HL-60/S4 (cell line): Measurements from ENCODE around the gene CEMIP2.
"Not testable (repeated sequence)": the region's sequence is repeated elsewhere in the genome, so short reads cannot be mapped to it uniquely, and the experiment has no call there.

Experiments
- in situ Hi-C: fragments of 300-500 bp; cut with MboI; formaldehyde crosslinking; loops from 2 replicates; pipeline ENCODE4 v1.14.3; 2022; ENCODE audit warnings: low sequenced_read_pairs

CEMIP2 gene

DNA sequence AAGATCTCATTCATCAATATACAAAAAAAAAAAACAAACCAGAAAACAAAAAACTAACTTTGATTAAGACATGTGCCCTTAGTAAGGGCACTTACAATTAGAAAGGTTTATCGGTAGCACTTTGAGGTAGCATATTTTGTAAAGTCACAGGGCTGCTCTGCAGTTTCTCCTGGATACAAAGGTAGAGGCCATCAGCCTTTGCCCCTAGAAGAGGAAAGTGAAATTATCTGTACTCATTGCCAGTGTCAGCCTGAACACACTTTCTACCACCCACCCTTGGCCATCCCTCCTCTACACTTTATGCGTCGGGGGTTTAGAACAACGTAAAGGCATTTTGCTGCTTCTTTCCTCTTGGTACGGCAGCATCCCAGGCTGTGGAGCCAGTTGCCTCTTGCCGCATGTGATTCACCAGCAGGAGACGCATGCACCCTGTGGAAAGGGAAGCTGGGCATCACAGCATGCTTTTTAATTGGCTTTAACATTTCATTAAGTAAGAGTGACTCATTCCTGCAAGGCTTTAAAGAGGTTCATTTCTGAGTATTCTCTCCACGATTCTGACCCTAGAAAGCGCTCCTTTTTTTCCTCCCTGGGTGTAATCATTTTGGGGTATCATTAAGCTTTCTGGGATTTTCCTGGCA, 84.6 kb downstream of the CEMIP2 start:
- in situ Hi-C loops, result no loop called here

DNA sequence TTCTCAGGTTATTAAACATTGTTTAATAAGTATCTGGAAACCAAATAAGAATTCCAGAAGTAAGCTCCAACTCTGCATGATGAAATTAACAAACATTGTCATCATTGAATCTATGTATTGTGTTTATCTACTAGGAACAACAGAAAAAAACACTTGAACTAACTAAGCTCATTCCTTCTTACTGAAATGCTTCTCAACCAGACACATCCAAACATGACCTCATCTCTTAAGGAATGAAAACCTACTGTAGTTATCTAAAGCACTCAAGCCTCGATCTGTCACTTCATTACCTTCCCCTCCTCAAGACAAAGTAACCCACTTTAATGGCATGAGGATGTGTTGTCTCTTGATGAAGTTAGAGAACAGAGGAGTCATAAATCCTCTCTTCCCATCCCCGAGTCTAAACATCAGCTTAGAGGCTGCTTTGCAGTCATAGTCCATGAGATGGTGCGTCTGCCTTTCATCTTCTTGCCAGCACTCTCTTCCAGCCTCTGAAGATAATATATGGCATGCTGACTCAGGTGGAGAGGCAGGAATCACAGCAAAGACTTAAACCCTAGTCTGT, 86.5 kb downstream of the CEMIP2 start:
- in situ Hi-C loops, result no loop called here

DNA sequence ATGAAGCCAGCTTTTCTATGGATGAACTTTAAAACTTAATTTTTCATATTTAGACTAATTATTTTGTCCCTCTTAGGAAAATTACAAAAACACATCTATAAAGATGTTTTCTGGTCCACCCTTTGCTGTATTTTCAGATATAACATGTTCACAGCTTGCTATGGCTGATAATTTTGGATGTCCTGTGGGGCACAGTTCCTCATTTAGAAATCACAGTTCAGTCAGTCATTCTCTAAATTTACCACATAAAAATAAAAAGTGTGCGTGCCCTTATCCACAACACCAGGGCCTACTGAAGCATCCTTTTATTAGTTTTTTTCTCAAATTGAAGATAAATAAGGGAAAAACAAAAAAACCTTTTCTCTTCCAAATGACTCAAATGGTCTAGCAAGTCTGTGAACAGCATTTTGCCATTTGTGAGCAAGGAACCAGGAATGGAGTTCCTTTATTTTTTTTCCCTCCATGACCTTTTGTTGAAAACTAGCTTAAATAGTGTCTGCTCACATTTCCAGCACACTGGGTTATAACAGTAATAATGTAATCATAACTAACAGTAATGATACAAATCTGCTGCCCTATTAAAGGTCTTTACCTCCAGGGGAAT, 87.1 kb downstream of the CEMIP2 start:
- in situ Hi-C loops, result no loop called here

DNA sequence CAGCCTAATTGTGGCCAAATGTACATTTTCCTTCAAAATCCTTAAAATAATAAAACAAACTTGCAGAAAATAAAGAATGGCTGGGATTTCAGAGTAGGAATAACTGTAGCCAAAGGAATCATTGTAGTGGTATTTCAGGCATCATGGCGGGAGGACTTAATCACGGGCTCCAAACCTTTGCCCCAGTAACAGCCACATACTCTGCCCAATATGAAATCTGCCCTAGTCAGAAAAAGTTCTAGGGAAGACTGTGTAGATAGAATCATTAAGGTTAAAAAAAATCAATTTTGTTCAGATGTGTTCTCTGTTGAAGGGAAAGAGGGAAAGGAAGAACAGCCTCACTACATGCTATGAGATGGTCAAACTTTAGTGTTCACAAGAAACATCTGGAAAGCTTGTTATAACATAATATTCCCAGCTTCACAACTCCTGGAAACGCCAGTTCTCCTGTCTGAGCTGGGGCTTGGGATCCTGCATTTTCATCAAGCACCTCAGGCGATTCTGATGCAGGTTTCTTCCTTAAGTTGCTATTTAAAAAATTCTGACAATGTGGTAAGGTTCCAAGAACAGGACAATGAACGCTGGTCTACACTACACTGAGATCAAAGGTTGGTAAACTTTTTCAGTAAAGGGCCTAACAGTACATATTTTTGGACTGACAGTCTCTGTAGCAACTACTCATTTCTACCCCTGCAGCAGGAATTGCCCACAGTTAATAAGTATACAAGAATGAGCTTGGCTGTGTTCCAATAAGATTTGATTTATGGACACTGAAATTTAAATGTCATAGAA, 87.9 kb downstream of the CEMIP2 start:
- in situ Hi-C loops, result no loop called here

DNA sequence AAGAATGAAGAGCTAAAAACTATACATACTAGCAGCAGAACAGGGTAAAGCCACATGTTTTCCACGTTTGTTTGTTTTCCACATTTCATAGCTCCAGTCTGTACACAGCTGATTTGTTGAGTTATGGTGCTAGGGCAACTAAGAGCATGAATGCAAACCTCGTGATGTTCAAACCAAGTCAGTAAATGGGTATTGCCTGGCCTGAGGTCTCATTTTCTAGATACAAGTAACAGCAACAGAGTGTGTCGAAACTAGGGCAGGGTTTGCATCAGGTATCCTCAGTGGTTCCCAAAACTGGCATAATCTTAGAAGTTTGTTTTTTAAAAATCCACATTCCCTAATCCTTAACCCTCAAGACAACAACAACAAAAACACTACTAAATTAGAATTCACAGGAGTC, 89.3 kb downstream of the CEMIP2 start:
- in situ Hi-C loops, result no loop called here

DNA sequence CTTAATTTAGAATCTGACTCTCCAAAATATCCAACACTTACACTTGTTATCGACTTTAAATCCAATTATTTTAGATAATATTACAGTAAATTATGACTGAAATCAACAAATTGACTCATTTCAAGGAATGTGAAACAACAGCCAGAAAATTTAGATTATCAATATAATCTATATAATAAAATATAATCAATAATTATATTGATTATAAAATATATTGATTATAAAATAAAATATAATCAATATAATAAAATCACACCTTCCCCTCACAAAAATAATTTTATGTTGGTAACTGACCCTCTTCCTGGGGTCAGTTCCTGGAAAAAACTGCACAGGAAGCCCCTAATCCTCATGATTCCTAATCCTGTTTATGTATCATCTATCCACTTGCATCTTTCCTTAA, 91.1 kb downstream of the CEMIP2 start:
- in situ Hi-C loops, result no loop called here

DNA sequence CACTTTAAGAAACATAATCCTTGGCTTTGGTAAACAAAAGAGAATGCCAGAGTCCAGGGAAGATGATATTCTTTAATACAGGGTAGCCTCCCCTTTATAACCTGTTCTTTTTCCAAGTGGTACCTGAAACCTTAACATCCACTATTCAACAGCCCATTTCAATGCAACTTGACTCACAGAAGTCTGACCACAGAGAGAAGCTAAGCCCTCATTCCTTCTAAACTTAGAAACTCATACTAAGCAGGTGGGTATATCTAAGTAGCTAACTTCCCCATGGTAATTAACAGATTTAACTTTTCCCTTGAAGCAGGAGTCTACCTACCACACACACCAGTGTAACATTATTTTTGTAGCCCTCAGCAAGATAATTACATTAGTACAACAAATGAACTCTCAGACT, 91.9 kb downstream of the CEMIP2 start:
- in situ Hi-C loops, result no loop called here

DNA sequence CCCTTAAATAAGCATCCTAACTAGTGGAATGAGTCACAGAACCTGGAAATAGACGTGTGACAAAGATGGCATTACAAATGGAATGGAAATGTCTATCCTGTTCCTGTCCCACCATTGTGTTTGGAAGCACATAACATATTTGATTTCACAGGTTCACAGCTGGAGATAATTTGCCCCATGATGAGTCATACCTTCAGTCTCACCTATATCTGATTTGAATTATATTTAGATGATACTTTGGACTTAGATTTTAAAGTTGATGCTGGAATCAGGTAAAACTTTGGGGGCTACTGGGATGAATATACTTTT, 92.5 kb downstream of the CEMIP2 start:
- in situ Hi-C loops, result no loop called here

DNA sequence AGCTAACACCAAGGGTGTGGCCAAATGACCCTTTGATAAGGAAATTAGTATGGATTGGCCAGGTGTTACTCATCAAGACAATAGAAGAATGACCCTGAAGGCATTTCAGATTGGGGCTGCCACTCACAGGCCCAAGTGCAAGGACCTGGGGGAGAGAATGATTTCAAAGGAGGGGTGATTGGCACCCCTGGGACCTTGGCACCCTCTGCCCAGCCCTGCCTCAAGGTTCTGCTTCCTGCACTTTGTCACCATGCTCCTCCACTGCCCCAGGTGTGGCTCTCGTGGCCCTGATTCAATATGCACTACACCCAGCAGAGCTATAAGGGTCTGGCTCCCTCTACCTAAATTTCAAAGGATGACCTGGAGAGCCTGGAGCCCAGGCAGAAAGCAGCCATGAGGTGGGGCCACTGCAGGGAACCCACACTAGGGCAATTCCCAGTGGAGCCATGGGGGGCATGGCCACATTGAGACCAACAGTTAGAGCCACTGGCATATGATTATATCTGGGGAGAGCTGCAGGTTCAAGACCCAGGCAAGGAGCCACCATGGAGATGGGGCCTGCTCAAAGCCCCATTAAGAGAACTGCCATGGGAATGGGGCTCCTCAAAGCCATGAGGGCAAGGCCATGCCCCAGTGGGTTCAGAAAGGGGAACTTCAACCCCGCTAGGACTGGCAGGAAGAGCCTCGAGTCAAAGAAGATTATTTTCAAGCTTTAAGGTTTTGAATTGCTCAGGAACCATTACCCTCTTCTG, 93.0 kb downstream of the CEMIP2 start:
- in situ Hi-C loops, result no loop called here

DNA sequence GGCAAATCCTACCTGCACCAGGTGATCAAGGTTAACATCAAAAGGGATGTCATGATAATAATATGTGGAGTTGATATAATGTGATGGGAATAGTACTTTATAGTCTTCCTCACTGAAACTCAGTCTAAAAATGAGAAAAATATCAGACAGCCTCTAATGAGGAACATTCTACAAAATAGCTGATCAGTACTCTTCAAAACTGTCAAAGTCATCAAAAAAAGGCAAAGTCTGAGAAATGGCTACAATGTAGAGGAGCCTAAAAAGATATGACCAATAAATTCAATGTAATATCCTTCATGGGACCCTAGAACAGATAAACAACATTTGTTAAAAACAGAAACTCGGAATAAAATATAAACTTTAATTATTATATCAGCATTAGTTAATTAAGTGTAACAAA, 95.7 kb downstream of the CEMIP2 start:
- in situ Hi-C loops, result no loop called here

DNA sequence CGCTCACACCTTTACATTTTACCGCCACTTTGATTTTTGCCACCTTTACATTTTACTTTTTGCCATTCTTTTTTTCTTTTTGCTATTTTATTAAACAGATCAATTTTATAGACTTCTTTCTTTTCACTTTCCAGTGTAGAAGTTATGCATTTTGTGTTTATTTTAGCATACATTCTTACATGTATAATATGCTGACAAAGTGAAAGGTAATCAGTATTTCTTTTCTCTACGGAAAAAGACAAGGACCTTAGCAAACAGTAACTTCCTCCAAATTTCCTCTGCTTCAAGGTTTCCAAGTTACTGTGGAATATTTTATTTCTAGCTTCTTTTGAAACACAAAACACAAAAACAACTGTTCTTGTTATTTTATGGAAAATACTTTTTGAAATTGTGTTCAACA, 97.0 kb downstream of the CEMIP2 start:
- in situ Hi-C loops, result no loop called here

DNA sequence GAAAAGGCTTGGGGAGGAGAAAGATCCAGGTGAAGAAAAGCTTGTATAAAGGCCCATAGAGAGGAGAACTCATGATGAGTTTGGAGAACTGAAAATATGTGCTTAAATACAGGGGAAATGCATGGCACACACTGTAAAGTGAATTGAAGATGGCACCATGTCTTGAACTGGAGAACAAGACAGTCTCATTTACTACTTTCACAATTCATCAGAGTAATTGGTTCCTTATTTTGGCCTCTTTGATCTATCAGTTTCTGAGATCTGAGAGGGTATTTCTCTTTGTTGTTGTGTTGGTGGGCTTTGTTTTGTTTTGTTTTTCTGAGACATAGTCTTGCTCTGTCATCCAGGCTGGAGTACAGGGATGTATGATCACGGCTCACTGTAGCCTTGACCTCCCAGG, 98.2 kb downstream of the CEMIP2 start:
- in situ Hi-C loops, result no loop called here

DNA sequence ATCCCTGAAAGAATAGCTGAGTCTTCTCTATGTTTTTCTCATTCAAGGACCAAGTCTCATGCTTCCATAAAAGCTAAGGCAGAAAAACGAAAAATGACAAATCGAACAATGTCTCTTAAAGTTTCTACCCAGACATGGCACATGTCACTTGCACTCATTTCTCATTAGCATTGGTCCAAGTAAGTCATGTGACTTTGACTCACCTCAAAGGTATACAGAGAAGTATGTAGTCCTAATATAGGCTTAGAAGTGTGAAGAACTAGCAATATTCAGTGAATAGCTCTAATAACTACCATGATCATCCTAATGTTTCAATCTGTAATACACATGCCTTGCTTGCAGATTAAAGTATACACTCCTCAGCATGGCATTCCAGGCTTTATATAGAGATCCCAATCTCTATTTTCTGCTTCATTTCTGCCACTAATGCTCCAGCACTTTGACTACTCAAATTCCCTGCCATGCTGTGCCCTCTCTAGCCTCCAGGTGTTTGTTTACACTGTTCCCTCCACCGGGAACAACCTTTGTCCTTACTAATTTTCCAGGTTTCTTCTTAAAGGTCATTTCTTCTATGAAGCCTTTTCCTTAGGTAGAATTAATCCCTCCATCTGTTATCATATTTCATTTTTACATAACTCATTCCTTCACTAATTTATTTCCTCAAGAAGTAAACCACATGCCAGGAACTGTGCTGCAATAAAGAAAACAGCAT, 98.9 kb downstream of the CEMIP2 start:
- in situ Hi-C loops, result no loop called here

DNA sequence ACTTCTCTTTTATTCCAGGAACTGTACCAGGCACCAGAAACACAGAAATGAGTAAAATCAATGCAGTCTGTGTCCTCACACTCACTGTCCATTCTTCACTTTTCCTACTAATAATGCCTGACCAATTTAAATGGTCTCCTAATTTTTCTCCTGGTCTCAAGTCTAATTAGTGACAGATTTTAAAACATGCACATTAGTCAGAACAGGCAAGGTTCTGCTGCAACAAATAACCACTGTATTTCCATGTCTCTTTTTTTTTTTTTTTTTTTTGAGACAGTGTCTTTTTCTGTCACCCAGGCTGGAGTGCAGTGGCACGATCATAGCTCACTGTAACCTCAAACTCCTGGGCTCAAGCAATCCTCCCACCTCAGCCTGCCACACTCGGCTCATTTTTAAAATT, 99.6 kb downstream of the CEMIP2 start:
- in situ Hi-C loops, result no loop called here

DNA sequence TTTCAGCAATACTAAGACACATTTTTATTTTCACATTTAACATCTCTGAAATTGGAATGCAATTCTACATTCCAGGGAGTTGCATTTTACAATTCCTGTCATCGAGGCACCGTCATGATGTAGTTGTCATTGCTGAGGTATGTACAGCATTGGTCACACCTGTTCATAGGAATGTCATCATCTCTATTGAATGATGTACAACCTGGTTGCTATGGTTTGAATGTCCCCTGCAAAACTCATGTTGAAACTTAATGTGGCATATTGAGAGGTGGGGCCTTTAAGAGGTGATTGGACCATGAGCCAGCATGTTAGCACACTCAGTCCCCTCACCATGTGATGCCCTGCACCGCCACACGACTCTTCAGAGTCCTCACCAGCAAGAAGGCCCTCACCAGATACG, 103.1 kb downstream of the CEMIP2 start:
- in situ Hi-C loops, result no loop called here

DNA sequence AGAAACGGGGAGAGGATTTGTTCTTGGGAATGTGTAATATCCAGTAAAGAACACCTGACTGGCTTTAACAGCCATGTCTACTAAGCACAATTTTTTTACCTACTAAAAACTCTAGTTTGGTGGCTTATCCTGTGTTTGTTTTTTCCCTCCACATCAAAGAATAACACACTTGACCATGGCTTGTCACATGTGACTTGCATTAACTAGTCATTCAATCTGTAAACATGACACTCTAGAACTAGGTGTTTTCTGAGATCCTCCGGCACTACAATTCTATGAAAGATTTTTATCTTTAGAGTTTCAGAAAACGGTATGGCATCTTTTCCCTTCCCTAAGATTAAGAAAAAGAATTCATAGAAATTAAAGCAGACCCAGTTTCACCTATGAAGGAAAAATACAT, 103.7 kb downstream of the CEMIP2 start:
- in situ Hi-C loops, result no loop called here

DNA sequence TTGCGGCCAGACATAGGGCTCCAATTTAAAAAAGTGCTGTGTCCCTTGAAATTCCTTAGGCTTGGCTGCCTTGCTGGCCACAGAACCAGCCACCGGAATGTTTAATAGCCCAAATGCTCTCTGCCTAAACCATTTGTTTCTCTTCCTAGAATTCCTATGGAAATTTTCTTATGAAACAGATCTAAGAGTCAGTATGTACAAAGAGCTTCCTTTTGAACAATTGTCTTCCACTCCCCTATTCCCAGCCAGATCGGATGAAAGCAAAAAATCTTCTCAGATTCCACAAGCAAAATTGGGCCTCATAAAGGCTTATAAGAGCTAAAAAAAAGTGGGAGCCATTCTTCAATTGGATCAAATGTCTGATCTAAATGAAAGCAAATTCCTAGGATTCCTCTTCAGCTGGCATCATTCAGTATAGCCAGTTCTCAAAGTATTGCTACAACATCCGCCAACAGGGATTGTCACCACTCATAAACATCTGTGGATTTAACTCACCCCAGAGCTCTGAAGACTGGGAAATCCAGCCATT, 104.3 kb downstream of the CEMIP2 start:
- in situ Hi-C loops, result no loop called here

DNA sequence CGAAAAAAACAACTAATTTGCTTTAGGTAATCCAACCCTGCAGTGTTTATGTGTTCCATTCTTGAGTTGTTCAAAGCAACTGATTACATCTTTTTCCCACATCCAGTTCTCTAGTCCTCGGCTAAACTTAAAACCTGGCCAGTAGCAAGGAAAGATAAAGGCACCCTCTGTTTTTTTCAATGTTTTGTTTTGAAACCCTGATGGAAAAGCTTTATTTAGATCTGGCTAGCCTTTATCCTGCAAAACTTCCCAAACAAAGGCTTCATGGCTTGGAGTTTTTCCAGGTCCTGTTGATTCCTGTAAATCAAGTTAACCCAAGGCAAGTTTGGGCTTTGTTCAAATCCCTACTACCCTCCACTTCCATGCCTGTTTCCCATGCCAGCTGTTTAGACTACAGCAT, 105.1 kb downstream of the CEMIP2 start:
- in situ Hi-C loops, result no loop called here

DNA sequence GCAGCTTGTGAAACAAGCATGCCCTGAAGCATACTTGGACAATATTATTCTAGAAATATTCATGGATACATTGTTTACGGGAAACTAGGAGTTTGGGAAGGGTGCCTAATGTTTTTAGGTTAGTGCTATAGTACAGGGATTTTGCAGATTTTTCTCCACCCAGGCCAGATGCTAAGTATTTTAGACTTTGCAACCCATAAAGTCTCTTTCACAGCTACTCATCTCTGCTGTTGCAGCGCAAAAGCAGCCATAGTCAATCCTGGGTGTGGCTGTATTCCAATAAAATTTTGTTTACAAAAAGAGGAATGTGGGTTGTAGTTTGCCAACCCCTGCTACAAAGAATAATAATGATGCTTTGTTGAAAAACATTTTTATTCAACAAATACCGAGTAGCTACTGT, 106.2 kb downstream of the CEMIP2 start:
- in situ Hi-C loops, result no loop called here

DNA sequence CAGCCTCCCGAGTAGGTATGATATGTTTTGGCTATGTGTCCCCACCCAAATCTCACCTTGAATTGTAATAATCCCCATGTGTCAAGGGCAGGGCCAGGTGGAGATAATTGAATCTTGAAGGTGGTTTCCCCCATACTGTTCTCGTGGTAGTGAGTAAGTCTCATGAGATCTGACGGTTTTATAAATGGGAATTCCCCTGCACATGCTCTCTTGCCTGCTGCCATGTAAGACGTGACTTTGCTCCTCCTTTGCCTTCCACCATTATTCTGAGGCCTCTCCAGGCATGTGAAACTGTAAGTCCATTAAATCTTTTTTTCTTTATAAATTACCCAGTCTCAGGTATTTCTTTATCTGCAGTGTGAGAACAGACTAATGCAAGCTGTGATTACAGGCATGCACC, 111.0 kb downstream of the CEMIP2 start:
- in situ Hi-C loops, result not testable (repeated sequence)

DNA sequence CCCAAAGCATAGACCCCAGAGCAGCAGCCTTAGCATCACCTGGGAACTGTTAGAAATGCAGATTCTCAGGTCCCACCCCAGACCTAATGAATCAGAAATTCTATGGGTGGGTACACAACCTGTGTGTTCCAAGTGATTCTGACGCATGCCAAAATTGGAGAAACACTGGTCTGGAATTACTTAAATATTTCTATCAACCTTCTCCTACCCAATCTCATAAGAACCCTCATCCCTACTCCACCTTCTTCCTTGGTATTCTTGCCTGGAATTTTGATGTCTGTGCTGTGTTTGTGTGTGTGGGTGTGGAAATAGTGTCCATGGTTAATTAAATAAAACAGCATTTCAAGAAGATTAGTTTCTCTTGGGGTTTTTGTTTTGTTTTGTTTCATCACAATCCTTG, 111.8 kb downstream of the CEMIP2 start:
- in situ Hi-C loops, result no loop called here
